LNCaP clone FGC (cell line): Measurements from ENCODE around the gene C2orf81.

ENCODE experiments used
- DNase-seq: peaks from one replicate; pipeline ENCODE4 v3.0.0-alpha.2; 2011; ENCODE audit warnings: low read depth
- H3K4me3 ChIP-seq: 2 replicates; pipeline ENCODE4 v1.5.1; 2011; ENCODE audit warnings: mild to moderate bottlenecking, low read depth, low read length, control low read depth
- CTCF ChIP-seq: IDR thresholded peaks from 2 replicates; pipeline ENCODE4 v1.5.1; 2012; ENCODE audit warnings: mild to moderate bottlenecking; ENCODE audit not compliant: control insufficient read depth, insufficient read depth; ENCODE audit errors: extremely low read depth

C2orf81 gene

GRCh38 chr2:74458938-74459363, 37.5 kb upstream of the C2orf81 start:
- no peak for DNase-seq
- peak overlapping the region; percentile 88 for H3K4me3 ChIP-seq
- TF ChIP-seq CTCF, result no peak

GRCh38 chr2:74458132-74458937, 36.9 kb upstream of the C2orf81 start, which contains the start of gene WBP1:
WBP1 (plus strand) TSS chr2:74458438; CDS start chr2:74458603, 165 bp downstream.
- peak; percentile 99 for DNase-seq
- peak within 1 kb of the TSS; percentile 88 for H3K4me3 ChIP-seq
- no peak for TF ChIP-seq CTCF

DNA sequence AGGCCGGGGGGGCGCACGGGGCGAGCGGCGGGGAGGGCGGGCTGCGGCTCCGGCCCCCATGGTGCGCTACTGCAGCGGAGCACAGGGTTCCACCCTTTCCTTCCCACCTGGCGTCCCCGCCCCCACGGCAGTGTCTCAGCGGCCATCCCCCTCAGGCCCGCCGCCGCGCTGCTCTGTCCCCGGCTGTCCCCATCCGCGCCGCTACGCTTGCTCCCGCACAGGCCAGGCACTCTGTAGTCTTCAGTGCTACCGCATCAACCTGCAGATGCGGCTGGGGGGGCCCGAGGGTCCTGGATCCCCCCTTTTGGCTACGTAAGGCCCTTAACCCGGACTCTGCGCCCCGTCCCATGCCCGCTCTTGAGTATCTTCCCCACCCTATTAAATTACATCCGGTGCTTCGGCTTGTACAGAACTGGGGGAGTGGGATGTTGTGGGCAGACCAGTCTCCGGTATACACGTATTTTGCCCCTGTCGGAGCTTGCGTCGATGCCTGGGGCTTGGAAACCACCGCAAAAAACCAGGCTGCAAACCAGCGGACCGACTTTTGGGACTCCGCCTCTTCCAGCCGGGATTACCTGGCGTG, 36.2 kb upstream of the C2orf81 start:
- no peak for TF ChIP-seq CTCF
- no peak for DNase-seq
- H3K4me3 ChIP-seq, result peak overlapping the region; percentile 88

DNA sequence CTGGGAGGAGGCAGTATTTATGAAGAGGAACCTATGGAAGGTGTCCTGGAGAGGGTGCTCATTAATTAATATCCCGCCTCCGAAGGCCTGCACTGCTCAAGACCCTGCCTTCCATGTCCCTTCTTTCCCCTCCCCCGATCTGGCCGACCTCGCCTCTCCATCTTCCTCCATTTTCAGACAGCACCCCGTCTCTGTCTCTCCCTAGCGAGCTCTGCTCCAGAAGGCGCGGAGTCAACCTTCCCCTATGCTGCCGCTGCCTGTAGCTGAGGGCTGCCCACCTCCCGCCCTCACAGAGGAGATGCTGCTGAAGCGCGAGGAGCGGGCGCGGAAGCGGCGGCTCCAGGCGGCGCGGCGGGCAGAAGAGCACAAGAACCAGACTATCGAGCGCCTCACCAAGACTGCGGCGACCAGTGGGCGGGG, 35.7 kb upstream of the C2orf81 start:
- H3K4me3 ChIP-seq, result peak overlapping the region; percentile 88
- DNase-seq, result no peak
- TF ChIP-seq CTCF, result no peak

GRCh38 chr2:74454654-74455511, 33.5 kb upstream of the C2orf81 start, which contains the start of gene INO80B:
INO80B (plus strand) TSS chr2:74455087; CDS start chr2:74455117, 30 bp downstream.
- H3K4me3 ChIP-seq, result peak within 1 kb of the TSS; percentile 77
- TF ChIP-seq CTCF, result no peak
- DNase-seq, result peak; percentile 86

GRCh38 chr2:74450570-74451190, 29.3 kb upstream of the C2orf81 start:
- TF ChIP-seq CTCF, result no peak
- DNase-seq, result no peak
- H3K4me3 ChIP-seq, result no peak overlapping the region
